ENCODE results near the gene SERTAD1. TPM values are rescaled to one million over a fixed set of nuclear protein-coding genes. Genes with fewer than 3 reads are reported as not detected.
A peak's percentile ranks its signal among the peaks of the same experiment; 100 is the strongest.

SERTAD1 gene
- total and polyA plus RNA-seq, 7 donors: 10.5 to 88.7 (median 17.5) TPM

DNA sequence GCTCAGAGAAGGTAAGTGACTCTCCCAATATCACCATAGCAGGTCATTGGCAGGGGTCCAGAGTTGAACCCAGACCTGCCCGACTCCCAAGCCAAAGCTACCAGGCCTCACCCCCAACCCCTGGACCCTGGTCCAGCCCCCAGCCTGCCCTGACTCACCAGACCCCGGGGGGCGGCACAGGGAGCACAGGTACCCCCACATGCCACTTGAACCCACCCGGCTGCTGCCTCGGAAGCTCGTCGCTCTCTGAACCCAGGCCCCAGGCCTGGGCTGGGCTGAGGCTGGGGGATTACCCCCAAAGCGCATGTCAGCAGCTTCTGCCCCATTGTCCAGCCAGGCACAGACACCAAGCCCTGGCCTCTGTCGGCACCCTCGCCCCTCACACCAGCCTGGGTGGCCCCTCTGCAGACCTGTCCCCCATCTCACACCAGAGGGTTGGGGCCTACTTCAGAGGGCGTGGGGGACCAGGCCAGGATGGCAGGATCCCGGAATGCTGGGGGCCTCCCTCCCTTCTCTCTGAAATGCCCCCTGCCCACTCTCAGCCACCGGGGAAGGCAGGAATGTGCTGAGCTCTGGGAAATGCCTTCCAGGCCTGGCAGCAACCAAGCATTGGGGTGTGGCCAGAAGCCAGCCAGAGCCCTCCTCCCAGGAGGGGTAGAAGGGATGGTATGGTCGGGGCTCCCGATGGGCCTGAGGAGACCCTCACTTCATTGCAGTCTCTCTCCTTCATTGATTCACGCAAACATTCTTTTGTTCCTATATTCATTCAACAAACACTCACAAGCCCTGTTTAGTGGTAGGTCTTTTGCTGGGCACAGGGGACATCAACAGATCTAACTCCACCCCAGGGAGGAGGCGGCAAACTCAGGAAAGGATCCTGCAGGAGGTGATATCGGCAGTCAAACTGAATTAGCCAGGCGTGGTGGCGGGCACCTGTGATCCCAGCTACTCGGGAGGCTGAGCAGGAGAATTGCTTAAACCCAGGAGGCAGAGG is 11.0 kb downstream of the SERTAD1 start:
- intact Hi-C loops (cut with DNase I): loop anchor here in 1 of 2 donors (5.0 kb wide), 1 partner anchor 73 kb away; no protein-coding TSS in a partner anchor
- Histone ChIP-seq H3K4me1 (peaks cover 23% of the 10 kb centered on the region), H3K9me3 (no peaks in the 10 kb centered on the region), H3K27ac (peak overlapping the region; percentile 36), H3K4me3 (no peak overlapping the region), H3K27me3 (ENCODE audit: insufficient read depth in 3 of 3, low read length in 2 of 3) (no peaks in the 10 kb centered on the region), H3K36me3 (ENCODE audit: insufficient read depth in 1 of 2, low read depth in 1 of 2) (no peaks in the 10 kb centered on the region)
- no peak for ATAC-seq
- 64 to 73% (median 73%) methylated on average over 21 of the region's 21 CpGs for WGBS, 3 donors
- no peak for DNase-seq
- TF ChIP-seq, protein P1, sequence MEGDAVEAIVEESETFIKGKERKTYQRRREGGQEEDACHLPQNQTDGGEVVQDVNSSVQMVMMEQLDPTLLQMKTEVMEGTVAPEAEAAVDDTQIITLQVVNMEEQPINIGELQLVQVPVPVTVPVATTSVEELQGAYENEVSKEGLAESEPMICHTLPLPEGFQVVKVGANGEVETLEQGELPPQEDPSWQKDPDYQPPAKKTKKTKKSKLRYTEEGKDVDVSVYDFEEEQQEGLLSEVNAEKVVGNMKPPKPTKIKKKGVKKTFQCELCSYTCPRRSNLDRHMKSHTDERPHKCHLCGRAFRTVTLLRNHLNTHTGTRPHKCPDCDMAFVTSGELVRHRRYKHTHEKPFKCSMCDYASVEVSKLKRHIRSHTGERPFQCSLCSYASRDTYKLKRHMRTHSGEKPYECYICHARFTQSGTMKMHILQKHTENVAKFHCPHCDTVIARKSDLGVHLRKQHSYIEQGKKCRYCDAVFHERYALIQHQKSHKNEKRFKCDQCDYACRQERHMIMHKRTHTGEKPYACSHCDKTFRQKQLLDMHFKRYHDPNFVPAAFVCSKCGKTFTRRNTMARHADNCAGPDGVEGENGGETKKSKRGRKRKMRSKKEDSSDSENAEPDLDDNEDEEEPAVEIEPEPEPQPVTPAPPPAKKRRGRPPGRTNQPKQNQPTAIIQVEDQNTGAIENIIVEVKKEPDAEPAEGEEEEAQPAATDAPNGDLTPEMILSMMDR (IDR thresholded peaks at IDR 0.05): no peak

DNA sequence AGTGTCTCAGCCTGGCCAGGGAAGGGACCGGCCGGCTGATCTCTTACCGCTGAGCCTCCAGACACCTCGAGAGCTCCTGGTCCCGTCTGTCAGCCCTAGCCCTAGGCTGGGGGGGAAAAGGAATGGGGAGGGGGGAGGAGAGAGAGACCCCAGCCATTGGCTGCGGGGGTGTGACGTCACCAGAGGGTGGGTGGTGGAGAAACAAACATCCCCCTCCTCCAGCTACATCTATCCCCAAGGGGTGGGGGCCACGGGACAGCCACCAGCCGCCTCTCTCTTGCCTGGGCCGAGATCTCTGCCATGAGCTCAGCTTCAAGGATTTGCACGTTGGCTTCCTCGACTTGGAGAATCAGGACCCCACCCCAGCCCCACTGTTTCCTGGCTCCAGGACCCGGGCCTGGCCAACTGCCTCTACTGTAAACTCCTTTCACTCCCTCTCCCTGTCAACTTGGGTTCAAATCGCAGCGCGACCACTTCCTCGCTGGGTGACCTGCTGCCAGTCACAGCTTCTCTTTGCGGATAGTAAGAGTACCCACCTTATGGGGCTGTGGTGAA is 12.4 kb downstream of the SERTAD1 start, which contains the start of gene PRX:
TSS of gene PRX (minus strand) at position 88 of the 555 bp plus-strand sequence. CDS start 5,446 bp downstream, outside the sequence.
- no peak for ATAC-seq
- 39 to 57% (median 51%) methylated on average over 17 to 18 of the region's 18 CpGs for WGBS, 3 donors
- H3K27me3 ChIP-seq (ENCODE audit: insufficient read depth in 3 of 3, low read length in 2 of 3): no peaks in the 10 kb centered on the region
- intact Hi-C loops (cut with DNase I): loop anchor here in 1 of 2 donors (5.0 kb wide), 1 partner anchor 71 kb away; no protein-coding TSS in a partner anchor
- no peak within 1 kb of the TSS for H3K4me3 ChIP-seq
- peaks cover 23% of the 10 kb centered on the region for H3K4me1 ChIP-seq
- no peak for DNase-seq
- TF ChIP-seq, protein P1 (IDR thresholded peaks at IDR 0.05): no peak
- no peaks in the 10 kb centered on the region for H3K36me3 ChIP-seq (ENCODE audit: insufficient read depth in 1 of 2, low read depth in 1 of 2)
- no peaks in the 10 kb centered on the region for H3K9me3 ChIP-seq
- peak within 1 kb of the TSS; percentile 92 for H3K27ac ChIP-seq

DNA sequence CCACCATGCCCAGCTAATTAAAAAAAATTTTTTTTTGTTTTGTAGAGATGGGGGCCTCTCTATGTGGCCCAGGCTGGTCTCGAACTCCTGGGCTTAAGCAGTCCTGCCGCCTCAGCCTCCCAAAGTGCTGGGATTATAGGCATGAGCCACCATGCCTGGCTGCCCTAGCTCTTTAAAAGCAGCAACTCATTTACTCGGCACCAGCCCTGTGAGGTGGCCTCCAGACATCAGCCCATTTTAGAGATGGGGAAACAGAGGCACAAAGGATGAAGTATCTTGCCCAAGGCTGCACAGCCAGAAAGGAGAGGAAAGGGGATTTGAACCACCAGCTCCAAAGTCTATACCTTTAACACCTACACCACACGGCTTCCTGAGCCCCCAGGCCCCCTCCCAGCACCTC is 12.9 kb downstream of the SERTAD1 start:
- intact Hi-C loops (cut with DNase I): loop anchor here in 1 of 2 donors (5.0 kb wide), 1 partner anchor 71 kb away; no protein-coding TSS in a partner anchor
- Histone ChIP-seq H3K9me3 (no peaks in the 10 kb centered on the region), H3K4me1 (peaks cover 23% of the 10 kb centered on the region), H3K4me3 (no peak overlapping the region), H3K36me3 (ENCODE audit: insufficient read depth in 1 of 2, low read depth in 1 of 2) (no peaks in the 10 kb centered on the region), H3K27me3 (ENCODE audit: insufficient read depth in 3 of 3, low read length in 2 of 3) (no peaks in the 10 kb centered on the region), H3K27ac (peak overlapping the region; percentile 92)
- DNase-seq (no peak), ATAC-seq (no peak)
- TF ChIP-seq, protein P1 (IDR thresholded peaks at IDR 0.05): no peak
- WGBS, 3 donors: 77 to 87% (median 77%) methylated on average over 4 of the region's 4 CpGs

DNA sequence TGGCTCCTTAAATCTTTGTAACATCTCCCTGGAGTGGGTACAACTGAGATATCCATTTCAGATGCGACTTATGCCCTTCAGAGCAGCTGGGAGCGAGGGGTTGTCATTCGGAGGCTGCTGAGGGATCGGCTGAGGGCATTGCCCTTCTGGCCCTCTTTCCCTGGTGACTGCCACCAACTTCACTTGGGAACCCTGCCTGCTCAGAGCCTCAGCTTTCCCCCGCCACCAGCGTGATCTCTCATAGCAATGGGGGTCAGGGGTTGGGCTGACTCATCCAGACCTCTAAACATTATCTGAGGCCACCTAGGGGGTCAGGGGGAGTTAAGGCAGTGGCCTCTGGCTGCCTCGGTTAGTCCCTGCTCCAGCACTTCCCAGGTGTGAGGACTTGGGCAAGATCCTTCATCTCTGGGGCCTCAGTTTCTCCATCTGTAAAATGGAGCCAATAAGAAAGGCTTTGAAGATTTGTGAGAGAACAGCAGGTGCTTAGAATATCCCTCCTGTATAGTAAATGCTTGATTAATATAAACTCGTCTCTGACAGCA is 13.8 kb downstream of the SERTAD1 start:
- Histone ChIP-seq H3K4me1 (peaks cover 23% of the 10 kb centered on the region), H3K27me3 (ENCODE audit: insufficient read depth in 3 of 3, low read length in 2 of 3) (no peaks in the 10 kb centered on the region), H3K36me3 (ENCODE audit: insufficient read depth in 1 of 2, low read depth in 1 of 2) (no peaks in the 10 kb centered on the region), H3K9me3 (no peaks in the 10 kb centered on the region), H3K27ac (peak overlapping the region; percentile 92), H3K4me3 (peak overlapping the region; percentile 43)
- intact Hi-C loops (cut with DNase I): loop anchor here in 1 of 2 donors (5.0 kb wide), 1 partner anchor 70 kb away; no protein-coding TSS in a partner anchor
- TF ChIP-seq, protein P1 (IDR thresholded peaks at IDR 0.05): no peak
- DNase-seq: peak in 1 of 2 donors; percentile 83
- 28 to 33% (median 32%) methylated on average over 8 of the region's 8 CpGs for WGBS, 3 donors
- ATAC-seq: peak; percentile 61 to 76 (median 68)
